Stimulated activated CD4-positive, alpha-beta T cell treated with anti-CD3 and anti-CD28 coated beads, Interleukin-15, amount 100 ng/mL, for 24 hours (primary cell): ENCODE measurements around the gene ABCC1.
"Not testable (repeated sequence)": the region's sequence is repeated elsewhere in the genome, so short reads cannot be mapped to it uniquely, and the experiment has no call there.

Experiments used
- DNase-seq: peaks from one replicate; pipeline ENCODE4 v3.0.0-alpha.2; 2020

Gene ABCC1

GRCh38 chr16:16092925-16093627 is 143.7 kb downstream of the ABCC1 start:
- DNase-seq: no peak

- no peak for DNase-seq
Observed at GRCh38 chr16:16093628-16094332, 144.4 kb downstream of the ABCC1 start.

- no peak for DNase-seq
Observed at GRCh38 chr16:16095646-16096045, 146.2 kb downstream of the ABCC1 start.

- no peak for DNase-seq
Observed at GRCh38 chr16:16096121-16096857, 146.9 kb downstream of the ABCC1 start.

- DNase-seq: no peak
Observed at GRCh38 chr16:16096858-16097213, 147.4 kb downstream of the ABCC1 start.

- DNase-seq: no peak
Observed at GRCh38 chr16:16099320-16099719, 149.9 kb downstream of the ABCC1 start.

GRCh38 chr16:16100631-16101030 is 151.2 kb downstream of the ABCC1 start:
- DNase-seq: no peak

- DNase-seq: no peak
Observed at GRCh38 chr16:16101585-16101984, 152.2 kb downstream of the ABCC1 start.

GRCh38 chr16:16102738-16103137 is 153.3 kb downstream of the ABCC1 start:
- DNase-seq: no peak

- not testable (repeated sequence) for DNase-seq
Observed at GRCh38 chr16:16104132-16104803, 154.9 kb downstream of the ABCC1 start.

GRCh38 chr16:16104804-16105141 is 155.4 kb downstream of the ABCC1 start:
- not testable (repeated sequence) for DNase-seq

- no peak for DNase-seq
Observed at GRCh38 chr16:16105646-16106045, 156.2 kb downstream of the ABCC1 start.

GRCh38 chr16:16106466-16106865 is 157.1 kb downstream of the ABCC1 start:
- DNase-seq: no peak

GRCh38 chr16:16107839-16108238 is 158.4 kb downstream of the ABCC1 start:
- no peak for DNase-seq

- DNase-seq: no peak
Observed at GRCh38 chr16:16108759-16109158, 159.3 kb downstream of the ABCC1 start.

GRCh38 chr16:16109453-16110110 is 160.2 kb downstream of the ABCC1 start:
- no peak for DNase-seq

- DNase-seq: no peak
Observed at GRCh38 chr16:16110111-16110490, 160.7 kb downstream of the ABCC1 start.

GRCh38 chr16:16111639-16112038 is 162.2 kb downstream of the ABCC1 start:
- no peak for DNase-seq

GRCh38 chr16:16112450-16113053 is 163.1 kb downstream of the ABCC1 start:
- DNase-seq: no peak

GRCh38 chr16:16113076-16113475 is 163.7 kb downstream of the ABCC1 start:
- no peak for DNase-seq

GRCh38 chr16:16116841-16117240 is 167.4 kb downstream of the ABCC1 start:
- no peak for DNase-seq

- DNase-seq: no peak
Observed at GRCh38 chr16:16118337-16118736, 168.9 kb downstream of the ABCC1 start.

- DNase-seq: no peak
Observed at GRCh38 chr16:16120044-16120381, 170.6 kb downstream of the ABCC1 start.
